Measurements from ENCODE around the gene XPO4. TPM values are rescaled to one million over a fixed set of nuclear protein-coding genes. Genes with fewer than 3 reads are reported as not detected.

XPO4 gene
- total and polyA plus RNA-seq, 10 of the 15 experiments (the other 5 are each of a cell fraction or from before 2014, with no cell fraction given), result 3.6 to 24.9 (median 18.4) TPM

- intact Hi-C loops (cut with micrococcal nuclease; ENCODE audit: unreplicated experiment), result no loop called here
- POLR2A ChIA-PET, result no interaction called here
- H3K9me3 ChIP-seq (replicated peaks; ENCODE audit: control insufficient read depth, insufficient read depth, low read length), result no peaks in the 10 kb centered on the region
- no peak overlapping the region for H3K4me2 ChIP-seq (ENCODE audit: control insufficient read depth, insufficient read depth)
- CTCF ChIA-PET, result no interaction called here
- in situ Hi-C loops (cut with MboI), result no loop called here
- H3K4me3 ChIP-seq, result no peak overlapping the region
- WGBS (ENCODE audit: insufficient coverage, insufficient replicate concordance, low lambda C conversion rate, missing lambda C conversion rate), result 93% methylated on average over 7 of the region's 7 CpGs
- no peak overlapping the region for H3K9ac ChIP-seq (ENCODE audit: control insufficient read depth, insufficient read depth, low read length)
- H3K27me3 ChIP-seq (replicated peaks in 1 of 2; ENCODE audit: control insufficient read depth in 2 of 2, insufficient read depth in 2 of 2, low read length in 1 of 2), result no peaks in the 10 kb centered on the region
- FAIRE-seq (no peak), DNase-seq (ENCODE audit: low read depth, low spot score) (no peak), ATAC-seq (no peak)
- RAD21 ChIA-PET (ENCODE audit: unreplicated experiment), result no interaction called here
- H3K4me1 ChIP-seq (ENCODE audit: control insufficient read depth, insufficient read depth, low read length), result no peaks in the 10 kb centered on the region
- H4K20me1 ChIP-seq (ENCODE audit: control insufficient read depth, insufficient read depth), result no peaks in the 10 kb centered on the region
- SMC1A ChIA-PET (ENCODE audit: uncharacterized antibody, unreplicated experiment), result no interaction called here
- no peak overlapping the region for H2AFZ ChIP-seq (ENCODE audit: control insufficient read depth, low read depth, low read length)
- TF ChIP-seq POLR2AphosphoS5 (IDR thresholded peaks at IDR 0.05; ENCODE audit: low read length) (no peak), JUND (IDR thresholded peaks at IDR 0.05; ENCODE audit: low read depth, low read length) (no peak), E2F4 (IDR thresholded peaks at IDR 0.05; ENCODE audit: low read depth, low read length) (no peak), YY1 (IDR thresholded peaks at IDR 0.05; ENCODE audit: low read depth, low read length) (no peak), MYB (IDR thresholded peaks at IDR 0.05; ENCODE audit: borderline replicate concordance, low read depth, low read length) (no peak), ETV6 (conservative IDR thresholded peaks at IDR 0.05 in 1 of 2, IDR thresholded peaks at IDR 0.05 in 1 of 2; ENCODE audit: borderline replicate concordance in 1 of 2, low read depth in 1 of 2) (no peak), TCF7 (IDR thresholded peaks at IDR 0.05; ENCODE audit: borderline replicate concordance) (no peak), SREBF2 (IDR thresholded peaks at IDR 0.05; ENCODE audit: low read length) (no peak), IKZF2 (IDR thresholded peaks at IDR 0.05) (no peak), HDAC2 (IDR thresholded peaks at IDR 0.05) (no peak), FOXK2 (IDR thresholded peaks at IDR 0.05) (no peak), SRF (IDR thresholded peaks at IDR 0.05; ENCODE audit: low read depth in 2 of 2, low read length in 2 of 2) (no peak), TCF3 (IDR thresholded peaks at IDR 0.05; ENCODE audit: borderline replicate concordance, insufficient read depth, low read depth, low read length) (no peak), TBL1XR1 (IDR thresholded peaks at IDR 0.05; ENCODE audit: low read depth, low read length) (no peak), NFYB (IDR thresholded peaks at IDR 0.05; ENCODE audit: insufficient read depth, low read depth, low read length) (no peak), POLR2A (IDR thresholded peaks at IDR 0.05; ENCODE audit: low read depth, low read length) (no peak), TAF1 (IDR thresholded peaks at IDR 0.05; ENCODE audit: borderline replicate concordance, low read depth, low read length) (no peak)
- no peaks in the 10 kb centered on the region for H3K79me2 ChIP-seq (ENCODE audit: control insufficient read depth, insufficient read depth, low read length)
- peaks cover 3 to 10% of the 10 kb centered on the region in 2 experiments; a peak in 3 of 4 replicates for H3K36me3 ChIP-seq (ENCODE audit: control insufficient read depth in 2 of 2, insufficient read depth in 2 of 2, low read length in 1 of 2)
- H3K27ac ChIP-seq (ENCODE audit: control insufficient read depth, insufficient read depth), result no peak overlapping the region
- no TSS peak for BruUV-seq (replicated peaks)
These were observed 89.7 kb downstream of the XPO4 start for GRCh38 chr13:20812890-20813289.

All from GM12878 (cell line).